HepG2 (cell line): ENCODE measurements around the gene ABCB8. TPM values are rescaled to one million over a fixed set of nuclear protein-coding genes. Genes with fewer than 3 reads are reported as not detected.

Experiments used
- ARHGAP35 ChIP-seq: sonication (generic); formaldehyde crosslinking; IDR thresholded peaks from 2 replicates; pipeline ENCODE4 v1.9.0; 2022; ENCODE audit warnings: mild to moderate bottlenecking, inconsistent platforms, moderate library complexity, missing genetic modification reagents, borderline replicate concordance
- BCL3 ChIP-seq: sonication (generic); formaldehyde crosslinking; IDR thresholded peaks from 2 replicates; pipeline ENCODE4 v1.5.1; 2020; ENCODE audit warnings: mild to moderate bottlenecking, missing genetic modification reagents, moderate library complexity
- FLYWCH1 ChIP-seq: sonication (generic); formaldehyde crosslinking; IDR thresholded peaks from 2 replicates; pipeline ENCODE4 v1.8.1; 2023; ENCODE audit warnings: mild to moderate bottlenecking, missing genetic modification reagents
- KAT2B ChIP-seq: fragments of 150-350 bp; IDR thresholded peaks from 2 replicates; pipeline ENCODE4 v1.6.1; 2014; ENCODE audit warnings: low read depth, low read length, borderline replicate concordance
- MEF2D ChIP-seq: sonication (generic); formaldehyde crosslinking; IDR thresholded peaks from 2 replicates; pipeline ENCODE4 v1.5.1; 2020; ENCODE audit warnings: mild to moderate bottlenecking, missing genetic modification reagents
- MTERF4 ChIP-seq: sonication (generic); formaldehyde crosslinking; IDR thresholded peaks from 2 replicates; pipeline ENCODE4 v1.8.0; 2023; ENCODE audit warnings: mild to moderate bottlenecking, missing genetic modification reagents
- MXD1 ChIP-seq: sonication (generic); formaldehyde crosslinking; IDR thresholded peaks from 2 replicates; pipeline ENCODE4 v1.4.0; 2020; ENCODE audit warnings: mild to moderate bottlenecking, missing genetic modification reagents
- NR3C1 ChIP-seq: sonication (generic); formaldehyde crosslinking; IDR thresholded peaks from 2 replicates; pipeline ENCODE4 v1.4.0; 2020; ENCODE audit warnings: missing genetic modification reagents
- POLR2AphosphoS2 ChIP-seq: IDR thresholded peaks from 2 replicates; pipeline ENCODE4 v1.6.1; 2011; ENCODE audit warnings: low read depth, low read length, improper control_type of control experiment
- RFX5 ChIP-seq: IDR thresholded peaks from 2 replicates; pipeline ENCODE4 v1.6.1; 2011; ENCODE audit warnings: low read depth, low read length, improper control_type of control experiment
- SKI ChIP-seq: fragments of 450-650 bp; IDR thresholded peaks from one replicate; pipeline ENCODE4 v1.6.1; 2018; ENCODE audit warnings: mild to moderate bottlenecking; ENCODE audit not compliant: partially characterized antibody
- ZHX2 ChIP-seq, 2 experiments: sonication (generic) in 1 of 2; formaldehyde crosslinking in 1 of 2; IDR thresholded peaks; 2 replicates each; pipeline versions ENCODE4 v1.6.1 to v1.9.0; 2014 to 2022; ENCODE audit warnings: antibody characterized with exemption in 1 of 2, borderline replicate concordance in 1 of 2, inconsistent platforms in 1 of 2, low read depth in 1 of 2, missing genetic modification reagents in 1 of 2
- ZNF160 ChIP-seq: sonication (generic); formaldehyde crosslinking; IDR thresholded peaks from 2 replicates; pipeline ENCODE4 v1.8.0; 2022; ENCODE audit warnings: mild to moderate bottlenecking, inconsistent platforms, missing genetic modification reagents
- ZNF513 ChIP-seq: sonication (generic); formaldehyde crosslinking; conservative IDR thresholded peaks from 2 replicates; pipeline ENCODE4 v1.5.0; 2020; ENCODE audit warnings: missing genetic modification reagents
- ZNF773 ChIP-seq: sonication (generic); formaldehyde crosslinking; IDR thresholded peaks from 2 replicates; pipeline ENCODE4 v1.4.0; 2020; ENCODE audit warnings: missing genetic modification reagents, borderline replicate concordance
- ZNF83 ChIP-seq: sonication (generic); formaldehyde crosslinking; IDR thresholded peaks from 2 replicates; pipeline ENCODE4 v1.4.0; 2020; ENCODE audit warnings: missing genetic modification reagents, mild to moderate bottlenecking, borderline replicate concordance
- ZNF850 ChIP-seq: sonication (generic); formaldehyde crosslinking; conservative IDR thresholded peaks from 2 replicates; pipeline ENCODE4 v1.9.0; 2021; ENCODE audit warnings: mild to moderate bottlenecking, missing genetic modification reagents
- polyA plus RNA-seq, 8 experiments: library from polyadenylated mRNA; depleted of rRNA in 3 of 8; stranded (reverse) in 7 of 8; unstranded in 1 of 8; fragments of >200 nt; fragmentation: Illumina TruSeq in 4 of 8; extraction: Trizol in 4 of 8; gene quantifications; 2 replicates each; pipeline versions ENCODE4 v1.2.1 to v1.2.3, GENCODE V29; 2011 to 2016; ENCODE audit warnings: low read depth in 4 of 8, missing spikeins in 1 of 8, mixed read lengths in 1 of 8; ENCODE audit not compliant: insufficient read depth in 1 of 8
- total RNA-seq, 5 experiments: library from RNA; depleted of rRNA; stranded (reverse); fragments of >200 nt; fragmentation: Illumina TruSeq; extraction: Trizol; gene quantifications; 2 replicates each; pipeline ENCODE4 v1.2.3, GENCODE V29; 2016; ENCODE audit warnings: low read depth in 1 of 5

The ABCB8 gene
- total and polyA plus RNA-seq, 2 of the 13 experiments (the other 11 are each of a cell fraction or from before 2014, with no cell fraction given) = 6.6 to 16.7 TPM

- TF ChIP-seq ZNF513 (no peak), RFX5 (no peak), NR3C1 (CRISPR knock-in tag) (no peak), ZNF160 (no peak), MEF2D (CRISPR knock-in tag) (0 out of 2 replicates have a peak, but pooled peaks have one; percentile 64), ZNF83 (CRISPR knock-in tag) (no peak), FLYWCH1 (CRISPR knock-in tag) (no peak), ZHX2 (IDR thresholded peaks at IDR 0.05; ENCODE audit: low read depth) (no peak), ZHX2 (CRISPR knock-in tag; IDR thresholded peaks at IDR 0.05; ENCODE audit: borderline replicate concordance) (no peak), MXD1 (CRISPR knock-in tag) (peak; percentile 46; the same call in 1 of the 2 replicates), SKI (peak; percentile 10), KAT2B (no peak), MTERF4 (CRISPR knock-in tag) (no peak), ZNF773 (CRISPR knock-in tag) (no peak), ZNF850 (CRISPR knock-in tag) (no peak), BCL3 (0 out of 2 replicates have a peak, but pooled peaks have one; percentile 69), ARHGAP35 (CRISPR knock-in tag) (no peak), POLR2AphosphoS2 (no peak)
Observed at GRCh38 chr7:151085691-151086620, 57.7 kb downstream of the ABCB8 start, which contains the start of gene AGAP3 (continued).
